Measurements from ENCODE around the gene GDPD5. TPM values are rescaled to one million over a fixed set of nuclear protein-coding genes. Genes with fewer than 3 reads are reported as not detected.

GDPD5 gene
- total RNA-seq, 1 donor from 2014 or later = 36.6 TPM

GRCh38 chr11:75561426-75562047 is 35.8 kb upstream of the GDPD5 start:
- intact Hi-C loops (cut with DNase I) = no loop called here
- Histone ChIP-seq H3K27me3 (no peaks in the 10 kb centered on the region), H3K9me3 (no peaks in the 10 kb centered on the region), H3K4me1 (peaks cover 89% of the 10 kb centered on the region), H3K4me3 (peak overlapping the region; percentile 69 to 79), H3K27ac (peak overlapping the region; percentile 99), H3K36me3 (peaks cover 0 to 7% of the 10 kb centered on the region in 2 donors)
- no peak for DNase-seq (ENCODE audit: extremely low spot score in 2 of 2)
- TF ChIP-seq POLR2AphosphoS5 (IDR thresholded peaks at IDR 0.05; ENCODE audit: insufficient read depth in 1 of 2, low read depth in 1 of 2) (no peak), POLR2A (IDR thresholded peaks at IDR 0.05) (no peak)
- TF ChIP-seq, protein P1, sequence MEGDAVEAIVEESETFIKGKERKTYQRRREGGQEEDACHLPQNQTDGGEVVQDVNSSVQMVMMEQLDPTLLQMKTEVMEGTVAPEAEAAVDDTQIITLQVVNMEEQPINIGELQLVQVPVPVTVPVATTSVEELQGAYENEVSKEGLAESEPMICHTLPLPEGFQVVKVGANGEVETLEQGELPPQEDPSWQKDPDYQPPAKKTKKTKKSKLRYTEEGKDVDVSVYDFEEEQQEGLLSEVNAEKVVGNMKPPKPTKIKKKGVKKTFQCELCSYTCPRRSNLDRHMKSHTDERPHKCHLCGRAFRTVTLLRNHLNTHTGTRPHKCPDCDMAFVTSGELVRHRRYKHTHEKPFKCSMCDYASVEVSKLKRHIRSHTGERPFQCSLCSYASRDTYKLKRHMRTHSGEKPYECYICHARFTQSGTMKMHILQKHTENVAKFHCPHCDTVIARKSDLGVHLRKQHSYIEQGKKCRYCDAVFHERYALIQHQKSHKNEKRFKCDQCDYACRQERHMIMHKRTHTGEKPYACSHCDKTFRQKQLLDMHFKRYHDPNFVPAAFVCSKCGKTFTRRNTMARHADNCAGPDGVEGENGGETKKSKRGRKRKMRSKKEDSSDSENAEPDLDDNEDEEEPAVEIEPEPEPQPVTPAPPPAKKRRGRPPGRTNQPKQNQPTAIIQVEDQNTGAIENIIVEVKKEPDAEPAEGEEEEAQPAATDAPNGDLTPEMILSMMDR (IDR thresholded peaks at IDR 0.05) = no peak

DNA sequence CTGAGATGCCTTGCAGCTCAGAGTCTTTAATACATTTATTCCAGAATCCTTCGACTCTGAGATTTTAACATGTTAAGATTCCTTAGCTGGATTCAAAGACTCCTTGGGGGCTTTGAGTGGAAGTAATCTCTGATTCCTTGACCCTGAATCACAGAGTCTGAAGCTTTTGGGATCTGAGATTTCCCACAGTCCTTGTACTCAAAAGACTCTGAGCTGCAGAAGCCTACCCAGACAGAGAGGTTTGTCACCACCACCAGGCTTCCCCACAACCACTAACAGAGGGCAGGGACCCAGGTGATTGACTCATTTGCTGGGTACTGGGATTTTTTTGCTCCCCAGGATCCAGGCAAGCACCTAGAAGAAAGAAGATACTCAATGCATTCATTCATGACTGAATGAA is 34.9 kb upstream of the GDPD5 start:
- intact Hi-C loops (cut with DNase I) = no loop called here
- TF ChIP-seq, protein P1 (IDR thresholded peaks at IDR 0.05) = no peak
- TF ChIP-seq POLR2AphosphoS5 (IDR thresholded peaks at IDR 0.05; ENCODE audit: insufficient read depth in 1 of 2, low read depth in 1 of 2) = no peak
- Histone ChIP-seq H3K27ac (peak overlapping the region; percentile 99), H3K4me3 (no peak overlapping the region), H3K9me3 (no peaks in the 10 kb centered on the region), H3K36me3 (no peaks in the 10 kb centered on the region), H3K27me3 (no peaks in the 10 kb centered on the region), H3K4me1 (peaks cover 80% of the 10 kb centered on the region)
- no peak for DNase-seq (ENCODE audit: extremely low spot score in 2 of 2)

GRCh38 chr11:75558939-75559843 is 33.5 kb upstream of the GDPD5 start:
- intact Hi-C loops (cut with DNase I) = loop anchor here (10.0 kb wide), 1 partner anchor 106 kb away; the partner anchor contains the start of gene MAP6
- Histone ChIP-seq H3K4me3 (peak overlapping the region; percentile 10 to 41), H3K9me3 (no peaks in the 10 kb centered on the region), H3K27me3 (no peaks in the 10 kb centered on the region), H3K4me1 (peaks cover 76% of the 10 kb centered on the region), H3K27ac (peak overlapping the region; percentile 99), H3K36me3 (no peaks in the 10 kb centered on the region)
- no peak for DNase-seq (ENCODE audit: extremely low spot score in 2 of 2)
- TF ChIP-seq POLR2A (IDR thresholded peaks at IDR 0.05) (no peak), POLR2AphosphoS5 (IDR thresholded peaks at IDR 0.05; ENCODE audit: insufficient read depth in 1 of 2, low read depth in 1 of 2) (peak; percentile 36 to 94)
- TF ChIP-seq, protein P1 (IDR thresholded peaks at IDR 0.05) = no peak

- intact Hi-C loops (cut with DNase I) = loop anchor here (10.0 kb wide), 1 partner anchor 107 kb away; the partner anchor contains the start of gene MAP6
- Histone ChIP-seq H3K27me3 (no peaks in the 10 kb centered on the region), H3K9me3 (no peaks in the 10 kb centered on the region), H3K4me3 (peak overlapping the region; percentile 10 to 41), H3K36me3 (no peaks in the 10 kb centered on the region), H3K4me1 (peaks cover 71% of the 10 kb centered on the region), H3K27ac (peak overlapping the region; percentile 99)
- TF ChIP-seq POLR2AphosphoS5 (IDR thresholded peaks at IDR 0.05; ENCODE audit: insufficient read depth in 1 of 2, low read depth in 1 of 2) = peak; percentile 77 to 79
- TF ChIP-seq POLR2A (IDR thresholded peaks at IDR 0.05) = no peak
- TF ChIP-seq, protein P1 (IDR thresholded peaks at IDR 0.05) = no peak
- no peak for DNase-seq (ENCODE audit: extremely low spot score in 2 of 2)
Measured at GRCh38 chr11:75557666-75558494, 32.1 kb upstream of the GDPD5 start.

All from vagina (tissue), 2 donors.